HG02852 (cell line): ENCODE measurements around the gene MAPK11.

Experiments
- ATAC-seq: cut with Tn5 transposase; IDR thresholded peaks from one replicate; pipeline ENCODE4 v1.9.1; 2021; ENCODE audit warnings: mild to moderate bottlenecking, moderate library complexity; ENCODE audit not compliant: unreplicated experiment

MAPK11 gene

DNA sequence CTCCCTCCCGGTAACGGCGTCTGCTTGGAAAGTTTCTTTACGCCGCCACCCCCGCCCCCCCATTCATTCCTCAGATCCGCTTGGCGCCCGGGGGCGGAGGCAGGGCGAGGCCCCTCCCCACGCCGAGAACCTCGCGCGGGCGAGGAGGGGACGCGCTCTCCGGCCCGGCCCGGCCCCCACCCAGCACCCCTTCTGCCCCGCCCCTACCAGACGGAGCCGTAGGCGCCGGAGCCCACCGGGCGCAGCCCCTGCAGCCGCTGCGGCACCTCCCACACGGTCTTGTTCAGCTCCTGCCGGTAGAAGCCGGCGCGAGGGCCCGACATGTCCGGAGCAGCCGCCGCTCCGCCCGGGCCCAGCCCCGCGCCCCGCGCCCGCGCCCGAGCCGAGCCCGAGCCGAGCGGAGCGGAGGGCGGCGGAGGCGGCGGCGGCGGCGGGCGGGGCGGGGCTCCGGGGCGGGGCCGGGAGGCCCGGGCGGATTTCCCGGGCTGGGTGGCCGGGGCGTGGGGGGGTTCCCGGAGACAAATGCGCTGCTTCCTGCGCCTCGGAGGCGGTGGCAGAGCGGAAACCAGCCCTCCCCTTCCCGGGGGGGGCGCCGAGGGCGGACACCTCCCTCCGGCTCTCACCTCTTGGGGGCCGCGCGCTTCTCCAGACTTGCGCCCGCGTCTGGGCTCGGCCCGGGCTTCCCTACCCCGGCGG is at the start of gene MAPK11:
Gene MAPK11 (minus strand): TSS at position 411 of the 696 bp plus-strand sequence. CDS start 88 bp downstream, at position 323.
- ATAC-seq: no peak

DNA sequence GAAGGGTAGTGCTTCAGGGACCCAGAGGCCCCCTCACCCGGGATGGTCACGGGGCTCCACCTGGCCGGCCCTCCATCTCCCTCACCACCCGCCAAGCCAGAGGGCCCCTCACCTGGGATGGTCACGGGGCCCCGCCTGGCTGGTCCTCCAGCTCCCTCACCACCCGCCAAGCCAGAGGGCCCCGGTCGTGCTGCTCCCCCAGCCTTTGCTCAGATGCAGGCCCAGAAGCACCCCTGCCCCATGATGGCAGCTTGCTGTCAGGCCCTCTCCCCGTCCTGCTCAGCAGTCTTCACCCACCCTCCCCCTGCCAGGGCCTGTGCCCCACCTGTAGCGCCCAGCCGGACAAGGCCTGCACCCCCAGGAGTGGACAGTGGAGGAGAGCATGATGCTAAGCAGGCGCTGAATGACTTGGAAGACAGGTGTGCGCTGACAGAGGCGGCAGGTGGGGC is 49.3 kb upstream of the MAPK11 start:
- no peak for ATAC-seq

DNA sequence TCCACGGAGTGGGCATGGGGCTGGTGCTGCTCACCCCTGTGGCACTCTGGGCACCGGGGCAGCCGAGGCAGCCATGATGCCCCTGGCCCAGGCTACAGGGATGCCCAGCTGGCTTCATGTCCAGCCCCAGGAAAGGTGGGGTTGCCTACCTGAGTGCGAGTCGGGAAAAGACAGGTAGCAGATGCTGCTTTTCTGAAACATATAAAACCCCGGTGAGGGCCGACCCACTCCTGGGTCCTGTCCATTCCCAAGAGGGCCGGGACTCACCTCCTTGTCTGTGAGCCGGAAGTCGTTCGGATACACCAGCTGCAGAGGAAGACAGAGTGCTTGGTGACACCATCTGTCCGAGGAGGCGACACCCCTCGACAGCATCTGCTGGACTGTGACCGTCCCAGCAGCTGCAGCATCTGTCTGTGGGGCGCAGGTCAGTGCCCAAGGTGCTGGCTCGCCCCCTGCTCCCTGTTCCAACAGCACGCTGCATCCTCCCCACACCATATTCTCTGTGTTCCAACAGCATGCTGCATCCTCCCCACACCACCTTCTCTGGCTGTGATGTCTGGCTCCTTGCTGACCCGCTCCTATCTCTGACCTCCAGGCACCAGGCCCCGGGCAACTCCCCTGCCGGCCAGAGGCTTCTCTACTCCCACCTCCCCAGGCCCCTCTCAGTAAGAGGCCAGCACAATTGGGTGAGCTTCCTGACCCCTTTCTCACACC is 48.7 kb upstream of the MAPK11 start:
- no peak for ATAC-seq

DNA sequence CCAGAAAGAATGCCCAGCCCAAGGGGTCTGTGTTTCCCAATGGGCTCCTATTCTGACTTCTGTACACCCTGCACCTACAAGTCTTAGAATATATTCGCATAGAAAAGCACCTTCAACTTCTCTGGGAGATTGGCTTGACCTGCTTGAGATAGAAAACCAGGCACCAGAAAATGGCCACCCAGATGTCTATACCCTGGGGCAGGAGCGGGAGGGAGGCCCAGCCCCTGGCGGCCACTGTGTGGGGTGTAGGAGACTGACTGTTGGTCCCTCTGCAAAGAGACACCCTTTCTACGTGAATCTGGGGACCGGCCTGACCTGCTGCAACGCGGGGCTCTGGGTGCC is 48.1 kb upstream of the MAPK11 start:
- no peak for ATAC-seq

DNA sequence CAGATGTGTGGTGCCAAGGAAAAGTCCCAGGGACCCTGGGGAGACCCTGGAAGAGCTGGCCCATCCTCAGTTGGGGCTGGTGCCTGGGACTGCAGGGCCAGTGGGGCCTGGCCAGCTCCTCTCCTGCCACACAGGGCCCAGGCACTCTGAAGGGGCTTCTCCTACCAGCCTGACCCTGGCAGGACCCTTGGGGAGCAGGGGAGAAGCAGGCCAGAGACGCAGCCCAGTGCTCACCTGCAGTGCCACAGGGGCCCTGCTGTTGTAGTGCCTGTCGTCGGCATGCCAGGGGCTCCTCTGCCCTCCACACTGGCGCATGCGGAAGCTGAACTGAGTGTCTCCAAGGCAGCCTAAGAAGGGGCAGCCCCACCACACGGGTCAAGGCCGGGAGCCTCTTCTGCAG is 47.5 kb upstream of the MAPK11 start:
- no peak for ATAC-seq

DNA sequence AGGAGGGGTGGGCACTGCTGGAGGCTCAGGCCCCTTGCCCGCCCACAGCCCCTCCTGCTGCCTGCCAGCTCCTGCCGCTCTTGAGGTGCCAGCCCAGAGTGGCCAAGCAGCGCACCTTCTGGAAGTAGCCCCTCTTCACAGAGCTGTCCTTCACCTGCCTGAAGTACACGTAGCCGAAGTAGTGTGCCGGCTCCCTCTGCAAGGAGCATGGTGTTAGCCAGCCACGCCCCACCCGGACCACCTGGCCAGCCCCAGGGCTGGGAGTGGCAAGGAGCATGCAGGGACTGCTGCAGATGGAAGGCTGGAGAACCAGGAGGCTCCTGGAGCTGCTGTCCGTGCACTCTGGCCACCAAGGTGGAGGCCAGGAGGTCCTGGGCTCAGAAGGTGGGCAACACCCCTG is 47.0 kb upstream of the MAPK11 start:
- ATAC-seq: no peak

DNA sequence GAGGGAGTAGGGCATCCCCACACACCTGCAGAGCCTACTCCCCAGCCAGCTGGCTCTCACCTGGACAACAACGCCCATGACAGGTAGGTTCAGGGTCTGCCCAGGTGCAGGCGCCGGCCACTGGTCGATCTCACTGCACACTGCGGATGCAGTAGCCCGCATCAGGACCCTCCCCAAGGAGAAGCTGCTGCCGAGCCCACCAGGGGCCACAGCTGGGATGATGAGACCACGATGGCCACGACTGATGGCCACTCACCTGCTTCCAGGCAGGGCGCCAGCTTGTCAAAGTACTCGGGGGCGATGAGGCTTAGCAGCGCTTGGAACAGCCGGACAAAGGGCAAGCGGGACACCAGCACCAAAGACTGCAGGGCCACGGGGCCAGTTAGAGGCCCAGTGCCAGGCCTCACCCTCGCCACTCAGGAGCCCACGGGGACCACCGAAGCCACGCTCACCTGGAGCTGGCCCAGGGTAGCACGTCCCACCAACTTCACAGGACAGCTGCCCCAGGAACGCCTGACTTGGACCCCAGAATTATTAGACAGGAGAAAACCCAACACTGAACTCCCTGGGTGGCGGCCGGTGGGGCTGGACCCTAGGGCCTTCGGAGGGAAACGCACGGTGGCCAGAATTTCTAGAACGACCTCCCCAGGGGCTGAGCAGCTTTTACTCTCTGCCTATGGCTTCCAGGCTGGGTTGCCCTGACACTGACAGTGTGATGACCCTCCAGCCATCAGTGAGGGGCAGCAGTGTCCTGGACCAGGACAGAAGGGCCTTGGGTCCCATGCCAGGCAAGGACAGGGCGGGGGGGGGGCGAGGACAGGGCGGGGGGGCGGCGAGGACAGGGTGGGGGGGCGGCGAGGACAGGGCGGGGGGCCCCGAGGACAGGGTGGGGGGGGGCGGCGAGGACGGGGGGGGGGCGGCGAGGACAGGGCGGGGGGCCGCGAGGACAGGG is 46.2 kb upstream of the MAPK11 start:
- ATAC-seq: no peak

DNA sequence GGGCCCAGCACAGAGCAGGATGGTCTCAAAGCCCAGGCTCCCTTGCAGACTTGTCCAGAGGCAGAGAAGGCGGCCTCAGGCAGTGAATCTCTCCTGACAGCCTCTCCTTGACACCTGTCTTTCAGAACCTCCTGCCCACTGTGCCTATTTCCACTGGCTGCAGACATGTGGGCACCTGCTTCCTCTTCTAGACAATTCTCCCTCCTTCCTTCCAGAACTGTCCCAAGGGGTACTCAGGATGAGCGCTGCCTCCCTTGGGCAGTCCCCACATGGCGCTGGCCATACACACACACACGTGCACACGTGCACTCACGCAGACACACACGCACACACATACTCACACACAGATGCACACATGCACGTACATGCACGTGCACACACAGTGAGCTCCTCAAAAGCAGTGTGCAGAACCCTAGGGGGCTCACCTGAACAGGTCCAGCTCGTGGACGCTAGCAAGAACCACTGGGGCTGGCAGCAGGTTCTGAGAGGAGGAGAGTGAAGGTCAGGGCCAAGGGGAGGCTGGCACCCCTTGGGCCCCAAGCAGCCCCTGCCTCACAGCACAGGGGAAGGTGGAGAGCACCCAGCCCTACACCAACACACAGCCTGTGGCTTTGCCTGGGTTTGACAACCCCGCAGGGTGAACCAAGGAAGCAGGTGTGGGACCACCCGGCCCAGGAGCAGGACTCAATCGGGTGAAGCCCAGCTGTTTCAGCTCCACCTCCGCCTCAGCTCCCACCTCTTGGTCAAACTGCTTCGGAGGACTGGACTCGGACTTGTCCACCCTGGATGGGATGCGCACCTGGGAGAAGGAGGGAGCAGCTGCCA is 45.3 kb upstream of the MAPK11 start:
- ATAC-seq: no peak

DNA sequence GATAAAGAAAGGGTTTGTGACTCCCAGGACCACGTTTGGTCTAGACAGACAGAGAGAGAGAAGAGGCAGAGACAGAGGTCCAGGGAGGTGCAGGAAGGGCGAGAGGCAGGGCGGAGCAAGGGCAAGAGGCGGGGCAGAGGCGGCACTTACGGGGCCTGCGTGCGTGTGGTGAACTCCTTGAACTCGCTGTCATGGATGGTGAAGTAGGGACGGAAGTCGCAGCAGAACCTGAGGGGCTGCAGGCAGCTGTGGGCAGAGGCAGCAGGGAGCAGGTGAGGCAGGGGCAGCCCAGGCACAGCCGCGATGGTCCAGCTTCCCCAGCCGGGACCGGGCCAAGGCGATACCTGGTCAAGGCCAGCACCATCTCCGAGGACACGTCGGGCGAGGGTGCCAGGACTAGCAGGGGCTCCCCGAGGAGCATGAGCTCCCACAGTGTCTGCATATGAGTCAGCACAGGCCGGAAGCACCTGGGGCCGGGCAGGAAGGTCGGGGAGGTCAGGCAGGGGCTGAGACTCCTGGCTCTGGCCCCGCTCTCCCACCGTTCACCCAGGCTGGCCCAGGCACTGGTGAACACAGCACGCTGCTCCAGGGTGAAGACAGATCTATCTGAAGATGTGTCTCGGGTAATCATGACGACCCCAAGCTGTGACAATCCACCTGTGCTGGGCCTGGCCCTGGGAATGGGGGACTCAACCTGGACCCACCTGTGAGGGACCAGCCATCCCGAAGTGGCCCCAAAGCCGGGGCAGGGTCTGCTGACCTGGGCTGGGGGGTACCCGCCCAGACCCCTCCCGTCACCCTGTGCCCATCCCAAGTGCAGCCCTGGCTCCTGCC is 44.5 kb upstream of the MAPK11 start:
- peak; percentile 68 for ATAC-seq

DNA sequence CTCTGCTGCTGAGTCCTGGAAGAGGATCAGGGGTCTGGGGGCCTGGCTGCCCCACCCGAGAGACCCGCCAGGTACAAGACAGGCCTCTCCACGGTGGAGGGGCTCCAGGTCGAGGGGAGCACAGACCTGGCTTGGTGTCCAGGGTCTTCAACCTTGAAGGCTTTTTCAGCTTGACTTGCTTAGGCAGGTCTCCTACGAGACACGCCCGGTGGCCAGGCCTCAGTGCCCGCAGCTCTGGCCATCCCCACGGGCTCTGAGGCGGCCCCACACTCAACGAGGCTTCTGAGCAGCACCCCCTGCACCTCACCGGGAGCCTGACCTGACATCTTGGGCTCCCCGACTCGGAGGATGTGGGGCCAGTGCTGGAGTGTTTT is 43.9 kb upstream of the MAPK11 start:
- no peak for ATAC-seq

DNA sequence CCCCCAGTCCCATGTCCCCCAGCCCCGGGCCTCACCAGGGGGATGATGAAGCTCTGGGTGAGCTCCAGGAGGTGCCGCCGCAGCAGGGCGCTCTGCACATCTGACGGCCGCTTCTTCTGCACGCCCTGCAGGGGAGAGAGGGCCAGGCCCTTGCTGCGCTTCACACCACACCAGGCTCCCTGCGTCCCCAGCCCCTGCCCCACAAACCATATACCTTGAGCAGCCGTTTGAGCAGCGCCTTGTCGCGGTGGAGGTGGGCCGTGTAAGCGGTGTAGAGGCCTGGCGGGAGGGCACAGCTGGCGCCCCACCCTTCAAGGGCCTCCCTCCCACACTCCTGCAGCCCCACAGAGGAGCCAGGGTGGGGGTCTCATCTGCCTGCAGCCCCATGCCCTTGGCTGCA is 43.4 kb upstream of the MAPK11 start:
- ATAC-seq: no peak

DNA sequence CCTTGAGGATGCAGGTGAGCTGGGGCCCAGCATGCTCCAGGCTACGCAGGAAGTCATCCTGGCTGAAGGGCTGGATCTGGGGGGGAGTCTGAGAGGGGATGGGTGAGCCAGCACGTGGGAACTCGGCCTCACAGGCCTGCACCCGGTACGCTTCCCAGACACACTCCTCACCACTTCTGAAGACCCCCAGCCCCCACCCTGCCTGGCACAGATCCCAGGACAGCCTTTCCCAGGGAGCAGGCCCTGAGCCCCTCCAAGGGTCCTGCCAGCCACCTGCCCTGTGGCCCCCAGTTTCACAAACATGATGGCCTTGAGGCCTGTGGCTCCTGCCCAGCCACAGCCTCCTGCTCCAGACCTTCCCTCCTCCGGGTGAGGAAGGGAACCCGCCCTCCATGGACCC is 42.8 kb upstream of the MAPK11 start:
- ATAC-seq: no peak

DNA sequence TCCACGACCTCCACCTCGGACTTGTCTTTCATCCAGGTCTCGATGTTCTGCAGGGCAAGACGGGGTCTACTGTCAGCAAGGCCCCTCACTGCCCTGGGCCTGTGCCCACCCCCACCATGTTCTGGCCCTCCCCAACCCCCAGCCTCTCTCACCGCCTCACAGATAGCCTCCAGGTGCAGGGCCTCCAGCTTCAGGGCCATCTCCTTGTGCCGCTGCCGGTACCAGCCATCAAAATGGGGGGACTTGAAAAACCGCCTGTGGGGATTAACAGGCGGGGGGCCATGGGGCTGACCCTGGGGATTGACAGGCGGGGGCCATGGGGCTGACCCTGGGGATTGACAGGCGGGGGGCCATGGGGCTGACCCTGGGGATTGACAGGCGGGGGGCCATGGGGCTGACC is 42.2 kb upstream of the MAPK11 start:
- no peak for ATAC-seq

DNA sequence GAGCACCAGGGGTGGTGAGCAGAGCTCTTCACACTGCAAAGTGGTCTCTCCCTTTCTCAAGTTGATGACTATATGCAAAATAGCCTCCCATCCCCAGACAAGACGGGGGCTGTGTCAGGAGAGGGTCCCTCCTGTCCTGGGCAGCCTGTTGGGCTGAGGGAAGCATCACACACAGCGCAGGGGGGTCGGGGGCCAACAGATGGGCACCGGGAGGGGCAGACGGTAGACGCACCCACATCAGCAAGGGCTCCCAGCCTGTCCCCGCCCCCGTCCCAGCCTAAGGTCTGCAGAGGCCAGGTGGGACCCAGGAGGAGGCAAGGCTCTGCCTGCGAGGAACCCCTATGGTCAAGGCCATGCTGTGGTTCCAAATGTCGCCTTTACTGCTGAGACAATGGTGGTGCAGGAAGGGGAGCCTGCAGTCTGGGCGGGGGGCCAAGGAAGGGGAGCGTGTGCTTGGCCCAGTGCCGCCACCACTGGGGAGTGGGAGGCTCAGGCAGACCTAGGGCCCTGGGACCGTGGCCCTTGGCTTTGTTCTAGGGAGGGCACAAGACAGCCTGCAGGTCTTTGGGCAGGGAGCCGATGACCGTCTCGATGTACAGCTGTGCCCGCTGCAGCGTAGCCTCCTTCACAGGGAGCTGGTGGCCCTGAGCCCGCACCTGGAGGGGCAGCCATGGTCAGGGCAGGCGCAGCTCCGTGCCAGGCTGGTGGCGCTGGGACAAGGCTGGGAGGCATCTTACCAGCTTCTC is 41.6 kb upstream of the MAPK11 start:
- no peak for ATAC-seq

DNA sequence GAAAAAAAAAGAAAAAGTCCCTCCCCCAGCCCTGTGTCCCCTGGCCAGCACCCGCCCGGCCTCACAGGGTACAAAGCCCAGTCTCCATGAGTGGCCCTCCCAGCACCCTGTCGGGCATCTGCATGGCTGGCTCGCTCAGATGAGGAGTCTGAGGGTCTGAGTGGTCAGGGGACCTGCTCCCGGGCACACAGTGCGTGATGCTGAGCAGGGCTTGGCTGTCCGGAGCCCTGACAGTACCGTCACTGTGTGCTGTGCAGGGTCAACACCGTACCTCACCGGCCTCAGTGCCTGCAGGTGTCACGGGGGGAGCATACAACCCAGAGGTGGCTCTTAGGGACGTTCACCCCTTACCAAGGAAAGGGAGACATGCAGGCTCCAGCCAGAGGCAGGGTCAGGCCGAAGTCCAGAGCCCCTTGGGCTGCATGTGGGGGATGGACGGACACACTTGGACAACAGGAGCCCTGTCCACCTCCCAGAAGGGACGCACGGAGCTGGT is 40.8 kb upstream of the MAPK11 start:
- ATAC-seq: no peak

DNA sequence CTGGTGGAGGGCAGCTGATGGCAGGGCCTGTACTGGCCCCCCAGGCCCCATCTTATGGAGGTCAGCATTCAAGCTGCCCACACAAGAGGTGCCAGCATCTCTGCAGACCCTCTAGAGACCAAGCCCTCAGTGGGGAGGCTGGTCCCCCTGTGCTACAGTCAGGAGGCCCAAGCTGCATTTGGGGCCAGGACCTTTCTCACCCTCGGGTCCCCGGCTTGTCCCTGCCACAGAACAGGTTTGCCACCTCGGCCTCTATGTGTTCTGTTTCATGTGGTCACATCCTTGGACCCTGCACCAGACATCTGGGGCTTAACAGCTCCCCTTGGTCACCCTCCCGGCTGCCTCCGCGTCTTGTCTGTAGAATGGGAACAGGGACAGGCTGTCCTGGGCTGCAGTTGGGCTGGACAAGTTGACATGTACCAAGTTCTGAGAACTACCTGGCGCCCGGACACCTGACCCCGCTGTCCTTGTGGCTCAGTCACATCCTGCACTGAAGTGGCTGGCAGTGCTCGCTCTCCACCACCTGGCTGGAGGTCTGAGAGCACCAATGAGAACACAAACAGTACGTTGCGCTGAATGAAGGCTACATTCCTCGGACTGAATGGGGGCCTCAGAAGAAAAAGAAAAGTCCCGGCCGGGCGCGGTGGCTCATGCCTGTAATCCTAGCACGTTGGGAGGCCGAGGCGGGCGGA is 40.0 kb upstream of the MAPK11 start:
- no peak for ATAC-seq

DNA sequence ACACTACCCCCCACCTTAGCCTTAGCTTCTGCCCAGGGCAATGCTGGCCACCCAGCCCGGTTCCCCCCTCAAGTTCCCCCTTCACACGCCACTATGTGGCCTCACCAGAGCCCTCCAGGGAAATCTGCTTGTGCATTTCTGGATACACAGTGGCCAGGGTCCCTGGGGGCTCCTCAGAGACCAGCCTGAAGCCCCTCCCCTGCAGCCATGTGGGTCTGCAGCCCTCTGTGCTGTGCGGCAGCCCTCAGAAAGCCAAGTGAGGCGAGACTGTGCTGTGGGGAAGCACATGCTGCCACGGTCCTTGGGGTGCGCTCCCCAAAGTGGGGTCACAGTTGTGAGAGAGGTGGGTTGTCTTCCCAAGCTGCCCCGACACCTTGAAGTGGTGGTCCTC is 39.4 kb upstream of the MAPK11 start:
- ATAC-seq: no peak

DNA sequence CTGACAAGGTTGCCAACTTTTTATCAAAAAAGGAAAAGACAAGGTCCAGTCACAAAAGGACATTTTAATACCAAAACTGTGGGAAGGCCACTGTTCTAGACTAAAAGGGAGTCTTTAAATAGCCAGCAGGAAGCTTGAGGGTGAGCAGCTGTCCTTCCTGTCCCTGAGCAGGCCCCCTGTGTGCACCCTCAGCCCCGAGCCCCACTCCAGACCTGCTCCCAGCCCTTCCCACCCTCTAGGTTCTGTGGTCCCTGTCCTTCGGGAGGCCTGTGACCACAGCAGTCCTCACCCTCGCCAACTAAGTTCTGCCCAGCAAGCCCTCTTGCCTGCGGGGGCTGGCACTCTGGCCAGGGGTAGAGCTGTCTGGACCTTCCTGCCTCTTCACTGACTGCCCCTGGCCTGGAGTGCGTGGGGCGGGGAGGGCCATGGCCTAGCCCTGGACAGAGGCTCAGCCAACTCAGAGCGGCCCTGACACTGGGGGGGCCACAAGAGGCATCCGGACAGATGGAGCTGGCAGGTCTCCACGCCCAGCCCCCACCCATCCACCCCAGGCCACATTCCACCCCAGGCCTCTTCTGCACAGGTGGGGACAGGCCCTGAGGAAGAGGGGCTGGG is 38.9 kb upstream of the MAPK11 start:
- no peak for ATAC-seq
